GM12878 (cell line): ENCODE measurements around the gene KLHL26. TPM values are rescaled to one million over a fixed set of nuclear protein-coding genes. Genes with fewer than 3 reads are reported as not detected.
A peak's percentile ranks its signal among the peaks of the same experiment; 100 is the strongest.

Experiments used
- ATAC-seq: fragments of 200-7000 bp; cut with Tn5 transposase; 3 replicates; pipeline ENCODE4 v1.9.1; 2020; ENCODE audit warnings: mild to moderate bottlenecking, moderate library complexity
- BruUV-seq: library from RNA; stranded (reverse); fragments of 400-500 nt; replicated peaks from 2 replicates; lab custom pipeline; 2021; lab: Mats Ljungman, UMichigan
- CTCF ChIA-PET: fragments of 300-600 bp; sonication (Branson Sonifier 250); formaldehyde crosslinking; extraction: SDS; loops from one replicate; lab custom pipeline; 2021; ENCODE audit warnings: inconsistent platforms; lab: Yijun Ruan, JAX
- POLR2A ChIA-PET: fragments of 350-600 bp; formaldehyde crosslinking; extraction: SDS; loops from one replicate; lab custom pipeline; 2021; ENCODE audit warnings: inconsistent platforms; lab: Charles Lee
- RAD21 ChIA-PET: fragments of 300-600 bp; sonication (Branson Sonifier 250); formaldehyde crosslinking; loops from one replicate; lab custom pipeline; 2023; ENCODE audit warnings: antibody characterized with exemption; ENCODE audit not compliant: unreplicated experiment; lab: Charles Lee
- SMC1A ChIA-PET: fragments of 300-600 bp; sonication (Branson Sonifier 250); formaldehyde crosslinking; loops from one replicate; lab custom pipeline; 2023; ENCODE audit not compliant: unreplicated experiment, uncharacterized antibody; lab: Charles Lee
- DNase-seq: peaks from one replicate; pipeline ENCODE4 v3.0.0-alpha.2; 2011; ENCODE audit warnings: low read depth, low spot score
- FAIRE-seq: peaks from 3 replicates; lab custom pipeline; 2011; peaks lifted over from hg19 to GRCh38; lab: Jason Lieb, UNC
- H2AFZ ChIP-seq: 2 replicates; pipeline ENCODE4 v1.6.0; 2011; ENCODE audit warnings: low read depth, low read length, control low read depth; ENCODE audit not compliant: control insufficient read depth
- H3K27ac ChIP-seq: 2 replicates; pipeline ENCODE4 v1.5.1; 2011; ENCODE audit warnings: control low read depth; ENCODE audit not compliant: control insufficient read depth, insufficient read depth
- H3K27me3 ChIP-seq, 2 experiments: replicated peaks in 1 of 2; 2 replicates each; pipeline versions ENCODE4 v1.6.0 to v1.6.1; 2011; ENCODE audit warnings: low read length in 1 of 2; ENCODE audit not compliant: control insufficient read depth in 2 of 2, insufficient read depth in 2 of 2
- H3K36me3 ChIP-seq, 2 experiments: 2 replicates each; pipeline ENCODE4 v1.5.1; 2011; ENCODE audit warnings: low read length in 1 of 2; ENCODE audit not compliant: control insufficient read depth in 2 of 2, insufficient read depth in 2 of 2
- H3K4me1 ChIP-seq: 2 replicates; pipeline ENCODE4 v1.6.1; 2011; ENCODE audit warnings: mild to moderate bottlenecking, low read length, moderate library complexity, mixed read lengths; ENCODE audit not compliant: control insufficient read depth, insufficient read depth
- H3K4me2 ChIP-seq: 2 replicates; pipeline ENCODE4 v1.6.0; 2011; ENCODE audit warnings: control low read depth; ENCODE audit not compliant: control insufficient read depth, insufficient read depth
- H3K4me3 ChIP-seq: fragments of 200-600 bp; sonication (generic); 2 replicates; pipeline ENCODE4 v1.5.1; 2016
- H3K79me2 ChIP-seq: 2 replicates; pipeline ENCODE4 v1.6.0; 2011; ENCODE audit warnings: low read length; ENCODE audit not compliant: control insufficient read depth, insufficient read depth
- H3K9ac ChIP-seq: 2 replicates; pipeline ENCODE4 v1.8.0; 2011; ENCODE audit warnings: low read length, control low read depth, mixed read lengths; ENCODE audit not compliant: control insufficient read depth, insufficient read depth
- H3K9me3 ChIP-seq: replicated peaks from 3 replicates; pipeline ENCODE4 v1.5.1; 2011; ENCODE audit warnings: mild to moderate bottlenecking, low read length; ENCODE audit not compliant: control insufficient read depth, insufficient read depth
- H4K20me1 ChIP-seq: 2 replicates; pipeline ENCODE4 v1.6.0; 2011; ENCODE audit not compliant: control insufficient read depth, insufficient read depth
- BHLHE40 ChIP-seq, 2 experiments: fragments of 450-650 bp in 1 of 2; IDR thresholded peaks; 2 replicates each; pipeline ENCODE4 v1.6.1; 2011 to 2017; ENCODE audit warnings: low read depth in 2 of 2, borderline replicate concordance in 1 of 2, improper control_type of control experiment in 1 of 2, low read length in 1 of 2, mild to moderate bottlenecking in 1 of 2
- EED ChIP-seq: sonication (generic); IDR thresholded peaks from 2 replicates; pipeline ENCODE4 v1.6.1; 2016; ENCODE audit warnings: antibody characterized with exemption, low read depth
- HCFC1 ChIP-seq: fragments of 150-350 bp; IDR thresholded peaks from 2 replicates; pipeline ENCODE4 v1.6.1; 2014; ENCODE audit warnings: low read length
- MEF2B ChIP-seq: fragments of 450-650 bp; IDR thresholded peaks from 2 replicates; pipeline ENCODE4 v1.6.1; 2018; ENCODE audit warnings: mild to moderate bottlenecking, moderate library complexity; ENCODE audit not compliant: partially characterized antibody, poor library complexity, severe bottlenecking
- NR2F1 ChIP-seq: fragments of 450-650 bp; conservative IDR thresholded peaks from 2 replicates; pipeline ENCODE4 v1.6.1; 2017; ENCODE audit warnings: mild to moderate bottlenecking
- TCF7 ChIP-seq: IDR thresholded peaks from 2 replicates; pipeline ENCODE4 v1.6.1; 2014; ENCODE audit warnings: antibody characterized with exemption, borderline replicate concordance
- WGBS: methylation state at CpG from one replicate; pipeline ENCODE4 v1.1.6; 2016; ENCODE audit warnings: low lambda C conversion rate; ENCODE audit not compliant: insufficient replicate concordance, insufficient coverage; ENCODE audit errors: missing lambda C conversion rate; 5-methylcytosine and 5-hydroxymethylcytosine counted together
- in situ Hi-C: fragments of 300-500 bp; cut with MboI; formaldehyde crosslinking; loops from 9 replicates; pipeline ENCODE4 v1.14.3; 2018; ENCODE audit warnings: mixed read lengths
- intact Hi-C: fragments of 100-400 bp; cut with micrococcal nuclease; formaldehyde crosslinking; loops from one replicate; pipeline ENCODE4 v1.14.2; 2022; ENCODE audit not compliant: unreplicated experiment
- polyA plus RNA-seq, 11 experiments: library from polyadenylated mRNA; depleted of rRNA in 4 of 11; unstranded in 6 of 11; stranded (reverse) in 5 of 11; fragments of >200 nt; fragmentation: Nextera tagmentation in 4 of 11; fragmentation: Illumina TruSeq in 1 of 11; extraction: Ambion mirVana in 4 of 11; extraction: Trizol in 1 of 11; gene quantifications; 1 replicate in 1 of 11; 2 replicates in 10 of 11; pipeline versions ENCODE4 v1.2.1 to v1.2.3, GENCODE V29; 2011 to 2016; ENCODE audit warnings: inconsistent platforms in 2 of 11, missing spikeins in 2 of 11, low read depth in 1 of 11
- total RNA-seq, 4 experiments: library from RNA; depleted of rRNA in 3 of 4; stranded (reverse); fragments of >200 nt in 3 of 4; fragmentation: Illumina TruSeq in 1 of 4; extraction: Trizol in 1 of 4; gene quantifications; 2 replicates each; pipeline versions ENCODE4 v1.2.1 to v1.2.3, GENCODE V29; 2013 to 2021
- TF ChIP-seq, protein P1 (sequence below): fragments of 450-650 bp; formaldehyde crosslinking; IDR thresholded peaks from 2 replicates; pipeline ENCODE4 v1.5.0; 2022; ENCODE audit warnings: mild to moderate bottlenecking, missing genetic modification characterization
- TF ChIP-seq, protein P2 (sequence below): fragments of 450-650 bp; IDR thresholded peaks from 2 replicates; pipeline ENCODE4 v1.6.1; 2016; ENCODE audit warnings: mild to moderate bottlenecking
- TF ChIP-seq, protein P3 (sequence below): IDR thresholded peaks from 2 replicates; pipeline ENCODE4 v1.6.1; 2012; ENCODE audit warnings: improper control_type of control experiment, low read depth, low read length; ENCODE audit not compliant: insufficient replicate concordance

KLHL26 gene
- total and polyA plus RNA-seq, 10 of the 15 experiments (the other 5 are each of a cell fraction or from before 2014, with no cell fraction given): 0.18 to 14.6 (median 2.9) TPM

DNA sequence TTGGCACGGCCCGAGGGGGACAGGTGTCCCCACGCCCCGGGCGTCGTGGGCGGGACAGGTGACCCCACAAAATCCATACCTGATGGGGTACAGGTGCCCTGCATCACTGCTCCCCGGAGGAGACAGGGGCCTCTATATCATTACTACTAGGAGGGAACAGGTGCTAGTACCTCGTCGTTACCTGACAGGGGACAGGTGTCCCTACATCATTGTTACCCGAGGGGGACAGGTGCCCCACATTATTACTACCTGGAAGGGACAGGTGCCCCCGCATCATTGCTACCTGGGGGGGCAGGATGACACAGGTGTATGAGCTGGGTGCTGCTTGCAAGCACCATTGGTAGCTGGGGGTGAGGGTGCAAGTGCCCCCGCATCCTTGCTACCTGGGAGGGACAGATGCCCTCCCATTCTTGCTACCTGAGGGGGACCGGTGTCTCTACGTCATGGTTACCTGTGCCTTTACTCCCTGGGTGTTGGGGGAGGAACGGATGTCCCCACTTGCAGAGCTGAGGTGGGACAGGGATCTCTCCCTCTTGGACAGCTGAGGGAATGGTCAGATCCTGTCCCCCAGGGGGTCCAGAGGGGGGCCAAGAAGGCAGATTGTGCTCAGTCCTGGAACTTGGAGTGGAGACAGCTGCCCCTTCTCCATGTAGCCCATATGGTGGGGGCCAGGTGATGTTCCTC lies 47.3 kb downstream of the KLHL26 start:
- SMC1A ChIA-PET: no interaction called here
- RAD21 ChIA-PET: no interaction called here
- 23% methylated on average over 16 of the region's 16 CpGs for WGBS
- H3K4me1 ChIP-seq: peaks cover 12% of the 10 kb centered on the region
- no peak for DNase-seq
- H3K27ac ChIP-seq: no peak overlapping the region
- no peaks in the 10 kb centered on the region for H4K20me1 ChIP-seq
- BruUV-seq: no TSS peak
- no peaks in the 10 kb centered on the region for H3K9me3 ChIP-seq
- H3K36me3 ChIP-seq: no peaks in the 10 kb centered on the region
- H3K27me3 ChIP-seq: no peaks in the 10 kb centered on the region
- H3K79me2 ChIP-seq: no peaks in the 10 kb centered on the region; the same call in 1 of the 2 replicates
- peak overlapping the region; percentile 68 for H3K4me3 ChIP-seq
- intact Hi-C loops (loop anchor here (10.0 kb wide), 1 partner anchor 161 kb away; no protein-coding TSS in a partner anchor), in situ Hi-C loops (no loop called here)
- CTCF ChIA-PET: no interaction called here
- no peak for FAIRE-seq
- peak overlapping the region; percentile 67; the same call in 1 of the 2 replicates for H2AFZ ChIP-seq
- 0 out of 2 replicates have a peak overlapping the region, but pooled peaks have one; percentile 28 for H3K9ac ChIP-seq
- peak overlapping the region; percentile 94 for H3K4me2 ChIP-seq
- TF ChIP-seq BHLHE40 (IDR thresholded peaks at IDR 0.05; ENCODE audit: borderline replicate concordance in 1 of 2, low read depth in 2 of 2, low read length in 1 of 2) (no peak), HCFC1 (no peak), MEF2B (no peak), NR2F1 (no peak), TCF7 (no peak), EED (no peak)
- TF ChIP-seq, protein P1, sequence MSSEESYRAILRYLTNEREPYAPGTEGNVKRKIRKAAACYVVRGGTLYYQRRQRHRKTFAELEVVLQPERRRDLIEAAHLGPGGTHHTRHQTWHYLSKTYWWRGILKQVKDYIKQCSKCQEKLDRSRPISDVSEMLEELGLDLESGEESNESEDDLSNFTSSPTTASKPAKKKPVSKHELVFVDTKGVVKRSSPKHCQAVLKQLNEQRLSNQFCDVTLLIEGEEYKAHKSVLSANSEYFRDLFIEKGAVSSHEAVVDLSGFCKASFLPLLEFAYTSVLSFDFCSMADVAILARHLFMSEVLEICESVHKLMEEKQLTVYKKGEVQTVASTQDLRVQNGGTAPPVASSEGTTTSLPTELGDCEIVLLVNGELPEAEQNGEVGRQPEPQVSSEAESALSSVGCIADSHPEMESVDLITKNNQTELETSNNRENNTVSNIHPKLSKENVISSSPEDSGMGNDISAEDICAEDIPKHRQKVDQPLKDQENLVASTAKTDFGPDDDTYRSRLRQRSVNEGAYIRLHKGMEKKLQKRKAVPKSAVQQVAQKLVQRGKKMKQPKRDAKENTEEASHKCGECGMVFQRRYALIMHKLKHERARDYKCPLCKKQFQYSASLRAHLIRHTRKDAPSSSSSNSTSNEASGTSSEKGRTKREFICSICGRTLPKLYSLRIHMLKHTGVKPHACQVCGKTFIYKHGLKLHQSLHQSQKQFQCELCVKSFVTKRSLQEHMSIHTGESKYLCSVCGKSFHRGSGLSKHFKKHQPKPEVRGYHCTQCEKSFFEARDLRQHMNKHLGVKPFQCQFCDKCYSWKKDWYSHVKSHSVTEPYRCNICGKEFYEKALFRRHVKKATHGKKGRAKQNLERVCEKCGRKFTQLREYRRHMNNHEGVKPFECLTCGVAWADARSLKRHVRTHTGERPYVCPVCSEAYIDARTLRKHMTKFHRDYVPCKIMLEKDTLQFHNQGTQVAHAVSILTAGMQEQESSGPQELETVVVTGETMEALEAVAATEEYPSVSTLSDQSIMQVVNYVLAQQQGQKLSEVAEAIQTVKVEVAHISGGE (CRISPR knock-in tag): no peak
- TF ChIP-seq, protein P2, sequence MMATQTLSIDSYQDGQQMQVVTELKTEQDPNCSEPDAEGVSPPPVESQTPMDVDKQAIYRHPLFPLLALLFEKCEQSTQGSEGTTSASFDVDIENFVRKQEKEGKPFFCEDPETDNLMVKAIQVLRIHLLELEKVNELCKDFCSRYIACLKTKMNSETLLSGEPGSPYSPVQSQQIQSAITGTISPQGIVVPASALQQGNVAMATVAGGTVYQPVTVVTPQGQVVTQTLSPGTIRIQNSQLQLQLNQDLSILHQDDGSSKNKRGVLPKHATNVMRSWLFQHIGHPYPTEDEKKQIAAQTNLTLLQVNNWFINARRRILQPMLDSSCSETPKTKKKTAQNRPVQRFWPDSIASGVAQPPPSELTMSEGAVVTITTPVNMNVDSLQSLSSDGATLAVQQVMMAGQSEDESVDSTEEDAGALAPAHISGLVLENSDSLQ: no peak
- TF ChIP-seq, protein P3, sequence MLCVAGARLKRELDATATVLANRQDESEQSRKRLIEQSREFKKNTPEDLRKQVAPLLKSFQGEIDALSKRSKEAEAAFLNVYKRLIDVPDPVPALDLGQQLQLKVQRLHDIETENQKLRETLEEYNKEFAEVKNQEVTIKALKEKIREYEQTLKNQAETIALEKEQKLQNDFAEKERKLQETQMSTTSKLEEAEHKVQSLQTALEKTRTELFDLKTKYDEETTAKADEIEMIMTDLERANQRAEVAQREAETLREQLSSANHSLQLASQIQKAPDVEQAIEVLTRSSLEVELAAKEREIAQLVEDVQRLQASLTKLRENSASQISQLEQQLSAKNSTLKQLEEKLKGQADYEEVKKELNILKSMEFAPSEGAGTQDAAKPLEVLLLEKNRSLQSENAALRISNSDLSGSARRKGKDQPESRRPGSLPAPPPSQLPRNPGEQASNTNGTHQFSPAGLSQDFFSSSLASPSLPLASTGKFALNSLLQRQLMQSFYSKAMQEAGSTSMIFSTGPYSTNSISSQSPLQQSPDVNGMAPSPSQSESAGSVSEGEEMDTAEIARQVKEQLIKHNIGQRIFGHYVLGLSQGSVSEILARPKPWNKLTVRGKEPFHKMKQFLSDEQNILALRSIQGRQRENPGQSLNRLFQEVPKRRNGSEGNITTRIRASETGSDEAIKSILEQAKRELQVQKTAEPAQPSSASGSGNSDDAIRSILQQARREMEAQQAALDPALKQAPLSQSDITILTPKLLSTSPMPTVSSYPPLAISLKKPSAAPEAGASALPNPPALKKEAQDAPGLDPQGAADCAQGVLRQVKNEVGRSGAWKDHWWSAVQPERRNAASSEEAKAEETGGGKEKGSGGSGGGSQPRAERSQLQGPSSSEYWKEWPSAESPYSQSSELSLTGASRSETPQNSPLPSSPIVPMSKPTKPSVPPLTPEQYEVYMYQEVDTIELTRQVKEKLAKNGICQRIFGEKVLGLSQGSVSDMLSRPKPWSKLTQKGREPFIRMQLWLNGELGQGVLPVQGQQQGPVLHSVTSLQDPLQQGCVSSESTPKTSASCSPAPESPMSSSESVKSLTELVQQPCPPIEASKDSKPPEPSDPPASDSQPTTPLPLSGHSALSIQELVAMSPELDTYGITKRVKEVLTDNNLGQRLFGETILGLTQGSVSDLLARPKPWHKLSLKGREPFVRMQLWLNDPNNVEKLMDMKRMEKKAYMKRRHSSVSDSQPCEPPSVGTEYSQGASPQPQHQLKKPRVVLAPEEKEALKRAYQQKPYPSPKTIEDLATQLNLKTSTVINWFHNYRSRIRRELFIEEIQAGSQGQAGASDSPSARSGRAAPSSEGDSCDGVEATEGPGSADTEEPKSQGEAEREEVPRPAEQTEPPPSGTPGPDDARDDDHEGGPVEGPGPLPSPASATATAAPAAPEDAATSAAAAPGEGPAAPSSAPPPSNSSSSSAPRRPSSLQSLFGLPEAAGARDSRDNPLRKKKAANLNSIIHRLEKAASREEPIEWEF: no peak
- POLR2A ChIA-PET: no interaction called here
- ATAC-seq: no peak
